Esophagus muscularis mucosa (tissue), 4 donors: ENCODE results near the gene SNHG17. TPM values are rescaled to one million over a fixed set of nuclear protein-coding genes. Genes with fewer than 3 reads are reported as not detected.

Experiments used
- DNase-seq: peaks from one replicate; pipeline ENCODE4 v3.0.0-alpha.2; 2017; ENCODE audit errors: extremely low spot score
- H3K27ac ChIP-seq, 4 donors: fragments of 200-600 bp; sonication (generic); replicated peaks in 1 of 4; 1 replicate in 3 of 4; 2 replicates in 1 of 4; pipeline ENCODE4 v1.5.1; 2016 to 2019; ENCODE audit warnings: mild to moderate bottlenecking in 1 of 4
- H3K27me3 ChIP-seq, 4 donors: fragments of 200-600 bp; sonication (generic); one replicate each; pipeline versions ENCODE4 v1.5.1 to v1.6.0; 2016 to 2019
- H3K36me3 ChIP-seq, 4 donors: fragments of 200-600 bp; sonication (generic); one replicate each; pipeline ENCODE4 v1.5.1; 2016 to 2019
- H3K4me1 ChIP-seq, 4 donors: fragments of 200-600 bp; sonication (generic); one replicate each; pipeline ENCODE4 v1.5.1; 2016 to 2019
- H3K4me3 ChIP-seq, 4 donors: fragments of 200-600 bp; sonication (generic); 1 replicate in 2 of 4; 2 replicates in 2 of 4; pipeline ENCODE4 v1.5.1; 2016 to 2019; ENCODE audit warnings: mild to moderate bottlenecking in 4 of 4, moderate library complexity in 1 of 4
- H3K9me3 ChIP-seq, 4 donors: fragments of 200-600 bp; sonication (generic); 1 replicate in 3 of 4; 2 replicates in 1 of 4; pipeline ENCODE4 v1.5.1; 2016 to 2019
- EP300 ChIP-seq: sonication (generic); formaldehyde crosslinking; IDR thresholded peaks from one replicate; pipeline ENCODE4 v1.6.1; 2017; ENCODE audit warnings: antibody characterized with exemption
- POLR2A ChIP-seq: fragments of 450-650 bp; IDR thresholded peaks from one replicate; pipeline ENCODE4 v1.6.1; 2017; ENCODE audit warnings: antibody characterized with exemption, moderate library complexity, mild to moderate bottlenecking, low read depth
- POLR2AphosphoS5 ChIP-seq, 2 donors: sonication (generic); formaldehyde crosslinking; IDR thresholded peaks; one replicate each; pipeline ENCODE4 v1.6.1; 2017; ENCODE audit warnings: antibody characterized with exemption in 2 of 2
- WGBS: methylation state at CpG from one replicate; pipeline ENCODE4 v1.1.5; 2018; 5-methylcytosine and 5-hydroxymethylcytosine counted together
- intact Hi-C: fragments of 100-400 bp; cut with DNase I; formaldehyde crosslinking; loops from one replicate; pipeline ENCODE4 v1.15.1; 2023
- total RNA-seq, 4 donors: library from RNA; depleted of rRNA; stranded (reverse); fragments of >200 nt; gene quantifications; one replicate each; pipeline versions ENCODE4 v1.1.0 to v1.2.1, GENCODE V29; 2016
- TF ChIP-seq, protein P1 (sequence below), 3 experiments: fragments of 200-600 bp in 2 of 3; fragments of 450-650 bp in 1 of 3; sonication (generic) in 2 of 3; IDR thresholded peaks; one replicate each; pipeline ENCODE4 v1.5.1; 2017 to 2019; ENCODE audit warnings: antibody characterized with exemption in 3 of 3, mild to moderate bottlenecking in 2 of 3, moderate library complexity in 1 of 3

Gene SNHG17
- total RNA-seq, 4 donors from 2014 or later, result 12.8 to 19.4 (median 18.6) TPM

DNA sequence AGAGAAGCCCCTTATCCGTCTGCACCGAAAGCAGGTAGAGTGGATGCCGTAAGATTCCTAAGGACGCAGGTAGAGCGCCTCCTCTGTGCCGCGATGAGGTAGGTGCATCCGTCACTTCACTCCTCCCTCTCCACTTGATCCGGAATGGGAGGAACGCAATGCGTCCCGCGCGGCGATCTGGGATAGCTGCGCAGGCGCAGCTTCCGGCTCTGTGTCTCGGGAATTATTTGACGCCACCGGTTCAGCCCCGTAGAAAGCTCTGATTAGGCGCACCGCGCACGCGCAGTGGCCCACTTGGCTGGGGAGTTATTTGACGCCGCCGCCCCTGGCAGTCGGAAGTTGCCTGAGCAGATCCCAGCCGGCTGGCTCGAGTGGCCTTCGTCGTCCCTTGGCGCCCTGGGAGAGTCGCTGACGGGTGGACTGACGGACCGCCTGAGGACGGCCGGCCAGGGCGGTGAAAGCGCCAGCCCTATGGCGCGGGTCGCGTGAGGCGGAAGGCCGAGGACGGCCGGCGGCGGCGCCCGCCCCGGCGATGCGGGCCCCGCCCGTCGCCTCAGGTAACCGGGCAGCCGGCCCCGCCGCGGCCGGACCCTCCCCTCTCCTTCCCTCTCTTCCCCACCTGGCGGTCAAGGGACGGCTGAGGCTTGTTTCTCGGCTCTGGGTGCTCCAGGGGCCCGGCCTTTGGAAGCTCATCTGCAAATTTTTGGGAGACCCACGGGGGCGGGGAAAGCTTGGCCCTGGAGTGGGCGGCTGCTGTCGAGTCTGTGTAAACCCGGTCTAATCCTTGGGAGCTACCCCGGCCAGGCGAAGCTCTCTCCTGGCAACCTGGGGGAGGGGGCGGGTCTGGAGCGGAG is 37.6 kb upstream of the SNHG17 start, which contains the start of gene RALGAPB:
RALGAPB (plus strand) TSS at position 331 of the 854 bp plus-strand sequence. CDS start 15,590 bp downstream, outside the sequence.
- TF ChIP-seq POLR2AphosphoS5 (IDR thresholded peaks at IDR 0.05), result peak; percentile 87 to 95
- no peak for TF ChIP-seq POLR2A
- TF ChIP-seq EP300, result no peak
- TF ChIP-seq, protein P1, sequence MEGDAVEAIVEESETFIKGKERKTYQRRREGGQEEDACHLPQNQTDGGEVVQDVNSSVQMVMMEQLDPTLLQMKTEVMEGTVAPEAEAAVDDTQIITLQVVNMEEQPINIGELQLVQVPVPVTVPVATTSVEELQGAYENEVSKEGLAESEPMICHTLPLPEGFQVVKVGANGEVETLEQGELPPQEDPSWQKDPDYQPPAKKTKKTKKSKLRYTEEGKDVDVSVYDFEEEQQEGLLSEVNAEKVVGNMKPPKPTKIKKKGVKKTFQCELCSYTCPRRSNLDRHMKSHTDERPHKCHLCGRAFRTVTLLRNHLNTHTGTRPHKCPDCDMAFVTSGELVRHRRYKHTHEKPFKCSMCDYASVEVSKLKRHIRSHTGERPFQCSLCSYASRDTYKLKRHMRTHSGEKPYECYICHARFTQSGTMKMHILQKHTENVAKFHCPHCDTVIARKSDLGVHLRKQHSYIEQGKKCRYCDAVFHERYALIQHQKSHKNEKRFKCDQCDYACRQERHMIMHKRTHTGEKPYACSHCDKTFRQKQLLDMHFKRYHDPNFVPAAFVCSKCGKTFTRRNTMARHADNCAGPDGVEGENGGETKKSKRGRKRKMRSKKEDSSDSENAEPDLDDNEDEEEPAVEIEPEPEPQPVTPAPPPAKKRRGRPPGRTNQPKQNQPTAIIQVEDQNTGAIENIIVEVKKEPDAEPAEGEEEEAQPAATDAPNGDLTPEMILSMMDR (IDR thresholded peaks at IDR 0.05), result peak in 2 of 3 experiments; percentile 40 to 44
- peak within 1 kb of the TSS; percentile 84 to 91 (median 86) for H3K4me3 ChIP-seq
- no peaks in the 10 kb centered on the region for H3K9me3 ChIP-seq
- H3K27me3 ChIP-seq, result no peaks in the 10 kb centered on the region
- H3K27ac ChIP-seq, result peak within 1 kb of the TSS; percentile 85 to 95 (median 88)
- under 1% methylated on average over 20 of the region's 81 CpGs for WGBS
- intact Hi-C loops, result no loop called here
- peaks cover 17 to 45% (median 35%) of the 10 kb centered on the region in 4 donors for H3K4me1 ChIP-seq
- no peaks in the 10 kb centered on the region for H3K36me3 ChIP-seq
- DNase-seq, result peak; percentile 99

DNA sequence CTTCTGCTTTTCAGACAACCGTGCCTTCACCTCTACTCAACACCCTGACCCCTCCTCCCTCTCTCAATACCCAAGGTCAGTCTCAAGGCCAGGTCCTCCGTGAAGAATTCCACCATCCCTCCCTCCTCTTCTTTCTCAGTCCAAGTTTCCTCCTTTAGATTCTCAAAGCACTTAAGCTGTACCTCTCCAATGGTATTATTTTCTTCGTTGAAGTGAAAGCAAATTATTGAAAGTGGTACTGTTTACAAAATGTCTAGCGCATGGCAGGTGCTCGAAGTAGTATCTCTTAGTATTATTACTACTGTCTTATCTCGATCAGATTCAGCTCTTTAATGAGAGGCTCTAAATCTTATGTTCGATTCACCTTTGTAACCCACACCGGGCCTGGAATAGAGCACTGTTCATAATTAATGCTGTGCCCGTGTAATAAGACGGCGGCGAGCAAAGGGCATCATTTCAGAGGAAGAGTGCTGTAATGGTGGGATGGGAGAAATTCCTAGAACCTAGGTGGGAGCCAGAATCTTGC is 36.9 kb upstream of the SNHG17 start:
- 27% methylated on average over 12 of the region's 12 CpGs for WGBS
- H3K4me1 ChIP-seq, result peaks cover 17 to 45% (median 35%) of the 10 kb centered on the region in 4 donors
- H3K27me3 ChIP-seq, result no peaks in the 10 kb centered on the region
- intact Hi-C loops, result no loop called here
- TF ChIP-seq, protein P1 (IDR thresholded peaks at IDR 0.05), result no peak
- TF ChIP-seq POLR2A (no peak), POLR2AphosphoS5 (IDR thresholded peaks at IDR 0.05) (no peak), EP300 (no peak)
- H3K4me3 ChIP-seq, result peak overlapping the region; percentile 84 to 91 (median 86)
- no peaks in the 10 kb centered on the region for H3K36me3 ChIP-seq
- no peak for DNase-seq
- H3K9me3 ChIP-seq, result no peaks in the 10 kb centered on the region
- H3K27ac ChIP-seq, result peak overlapping the region; percentile 85 to 95 (median 88)

DNA sequence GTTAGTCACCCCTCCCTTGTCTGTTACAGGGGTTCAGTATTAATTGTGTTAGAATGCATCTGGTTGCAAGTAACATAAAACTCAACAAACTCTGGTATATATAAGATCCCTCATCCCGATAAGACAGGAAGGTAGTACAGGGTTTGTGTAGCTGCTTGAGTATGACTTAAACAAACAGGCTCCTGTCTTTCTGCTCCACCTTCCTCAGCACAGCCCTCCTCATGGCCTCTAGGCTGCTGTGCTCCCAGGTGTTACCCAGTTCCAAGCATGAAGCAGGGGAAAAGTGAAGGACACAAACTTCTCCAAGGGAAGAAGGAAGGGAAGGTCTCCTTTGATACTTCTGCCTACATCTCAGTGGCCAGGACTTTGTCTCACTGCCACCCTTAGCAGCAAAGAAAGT is 36.1 kb upstream of the SNHG17 start:
- intact Hi-C loops, result no loop called here
- 77% methylated on average over 1 of the region's 1 CpG for WGBS
- DNase-seq, result peak; percentile 80

DNA sequence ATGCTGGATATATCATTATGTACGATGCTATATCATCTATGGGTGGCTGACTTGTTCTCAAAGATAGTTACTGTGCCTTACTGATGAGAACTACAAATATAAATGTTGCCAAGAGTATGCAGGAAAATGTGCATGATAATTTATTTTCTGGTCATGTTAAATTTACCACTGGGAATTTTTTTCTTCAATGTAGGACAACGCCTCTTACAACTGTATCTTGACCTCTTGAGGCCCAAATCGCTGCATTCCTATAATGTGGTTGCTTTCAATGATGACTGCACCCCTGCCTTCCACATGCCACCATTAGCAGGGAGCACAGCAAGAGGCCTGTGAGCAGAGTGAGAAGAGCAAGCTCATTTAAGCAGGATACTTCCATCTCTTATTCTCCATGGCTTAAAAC is 31.9 kb upstream of the SNHG17 start:
- intact Hi-C loops, result no loop called here
- DNase-seq, result no peak
- 80% methylated on average over 3 of the region's 3 CpGs for WGBS
- Histone ChIP-seq H3K27me3 (no peaks in the 10 kb centered on the region), H3K27ac (no peak overlapping the region), H3K9me3 (no peaks in the 10 kb centered on the region), H3K4me1 (peaks cover 1 to 6% (median 3%) of the 10 kb centered on the region in 4 donors), H3K36me3 (no peaks in the 10 kb centered on the region), H3K4me3 (no peak overlapping the region)
- TF ChIP-seq, protein P1 (IDR thresholded peaks at IDR 0.05), result no peak
- TF ChIP-seq EP300, result no peak
- no peak for TF ChIP-seq POLR2AphosphoS5 (IDR thresholded peaks at IDR 0.05)
- TF ChIP-seq POLR2A, result no peak

More for the DNA sequence above, 36.1 kb upstream of the SNHG17 start:
- Histone ChIP-seq H3K27me3 (no peaks in the 10 kb centered on the region), H3K4me1 (peaks cover 17 to 42% (median 33%) of the 10 kb centered on the region in 4 donors), H3K9me3 (no peaks in the 10 kb centered on the region), H3K27ac (peak overlapping the region; percentile 85 to 95 (median 88)), H3K36me3 (no peaks in the 10 kb centered on the region), H3K4me3 (no peak overlapping the region)
- TF ChIP-seq, protein P1 (IDR thresholded peaks at IDR 0.05), result no peak
- no peak for TF ChIP-seq POLR2A
- TF ChIP-seq POLR2AphosphoS5 (IDR thresholded peaks at IDR 0.05), result no peak
- TF ChIP-seq EP300, result no peak
